Stimulated activated CD8-positive, alpha-beta memory T cell treated with anti-CD3 and anti-CD28 coated beads, Interleukin-7, amount 100 ng/mL, for 4 hours (primary cell): ENCODE results near the gene SLC6A1.
A peak's percentile ranks its signal among the peaks of the same experiment; 100 is the strongest.
"Not testable (repeated sequence)": the region's sequence is repeated elsewhere in the genome, so short reads cannot be mapped to it uniquely, and the experiment has no call there.

ENCODE experiments used
- DNase-seq, 2 donors: peaks; one replicate each; pipeline ENCODE4 v3.0.0-alpha.2; 2020; ENCODE audit warnings: low read depth in 2 of 2

Gene SLC6A1

DNA sequence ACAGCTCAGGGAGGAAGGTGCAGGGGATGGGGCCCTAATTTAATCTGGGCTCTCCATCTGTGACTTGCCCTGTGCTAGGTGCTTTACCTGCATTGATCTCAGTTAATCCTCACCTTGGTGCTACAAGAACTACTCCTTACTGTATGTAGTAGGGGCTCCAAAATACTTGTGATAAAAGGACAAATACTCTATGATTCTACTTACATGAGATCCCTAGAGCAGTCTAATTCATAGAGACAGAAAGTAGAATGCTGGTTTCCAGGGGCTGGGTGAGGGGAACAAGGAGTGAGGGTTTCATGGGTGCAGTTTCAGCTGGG, 67.2 kb downstream of the SLC6A1 start:
- no peak for DNase-seq

DNA sequence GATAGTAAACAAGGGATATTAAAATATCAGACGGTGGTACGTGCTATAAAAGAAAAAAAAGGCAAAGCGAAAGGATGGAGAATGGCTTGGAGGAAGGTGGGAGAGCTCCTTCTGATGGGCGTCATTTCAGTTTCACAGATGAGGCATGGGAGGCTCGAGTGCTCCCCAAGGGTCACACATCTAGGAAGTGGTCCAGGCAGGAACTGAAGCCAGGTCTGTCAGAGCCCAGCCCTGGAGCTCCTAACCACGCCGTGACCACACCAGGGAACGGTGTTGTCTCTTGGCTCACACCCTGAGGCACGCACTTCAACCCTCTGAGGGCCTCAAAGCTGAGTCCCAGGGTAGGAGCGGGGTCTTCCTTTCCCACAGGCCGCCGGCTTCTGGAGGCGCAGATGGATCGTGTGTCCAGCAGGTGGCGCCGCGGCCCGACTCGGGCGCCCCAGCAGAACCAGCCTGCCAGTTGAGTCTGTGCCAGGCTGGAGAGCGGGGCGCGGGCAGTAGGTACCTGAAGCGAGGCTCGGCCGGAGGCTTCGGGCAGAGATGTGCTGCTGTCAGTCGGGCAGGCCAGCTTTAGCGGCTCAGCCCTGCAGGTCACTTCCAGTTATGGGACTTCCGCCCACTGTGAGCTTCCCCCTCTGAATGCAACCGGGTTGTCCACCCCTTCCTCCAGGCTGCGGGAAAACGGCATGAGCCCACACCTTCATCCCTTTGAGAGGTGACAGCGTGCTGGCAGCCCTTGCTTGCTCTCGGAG, 68.1 kb downstream of the SLC6A1 start:
- peak in 1 of 2 donors; percentile 7 for DNase-seq

DNA sequence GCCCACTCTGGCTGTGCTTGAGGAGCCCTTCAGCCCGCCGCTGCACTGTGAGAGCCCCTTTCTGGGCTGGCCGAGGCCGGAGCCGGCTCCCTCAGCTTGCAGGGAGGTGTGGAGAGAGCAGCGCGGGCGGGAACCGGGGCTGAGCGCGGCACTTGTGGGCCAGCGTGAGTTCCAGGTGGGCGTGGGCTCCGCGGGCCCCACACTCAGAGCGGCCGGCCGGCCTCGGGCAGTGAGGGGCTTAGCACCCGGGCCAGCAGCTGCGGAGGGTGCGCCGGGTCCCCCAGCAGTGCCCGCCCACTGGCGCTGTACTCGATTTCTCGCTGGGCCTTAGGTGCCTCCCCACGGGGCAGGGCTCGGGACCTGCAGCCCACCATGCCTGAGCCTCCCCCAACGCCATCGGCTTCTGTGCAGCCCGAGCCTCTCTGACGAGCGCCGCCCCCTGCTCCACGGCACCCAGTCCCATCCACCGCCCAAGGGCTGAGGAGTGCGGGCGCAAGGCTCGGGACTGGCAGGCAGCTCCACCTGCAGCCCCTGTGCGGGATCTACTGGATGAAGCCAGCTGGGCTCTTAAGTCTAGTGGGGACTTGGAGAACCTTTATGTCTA, 68.8 kb downstream of the SLC6A1 start:
- not testable (repeated sequence) for DNase-seq

- no peak for DNase-seq
Measured at GRCh38 chr3:11062704-11063103, 70.2 kb downstream of the SLC6A1 start.

DNA sequence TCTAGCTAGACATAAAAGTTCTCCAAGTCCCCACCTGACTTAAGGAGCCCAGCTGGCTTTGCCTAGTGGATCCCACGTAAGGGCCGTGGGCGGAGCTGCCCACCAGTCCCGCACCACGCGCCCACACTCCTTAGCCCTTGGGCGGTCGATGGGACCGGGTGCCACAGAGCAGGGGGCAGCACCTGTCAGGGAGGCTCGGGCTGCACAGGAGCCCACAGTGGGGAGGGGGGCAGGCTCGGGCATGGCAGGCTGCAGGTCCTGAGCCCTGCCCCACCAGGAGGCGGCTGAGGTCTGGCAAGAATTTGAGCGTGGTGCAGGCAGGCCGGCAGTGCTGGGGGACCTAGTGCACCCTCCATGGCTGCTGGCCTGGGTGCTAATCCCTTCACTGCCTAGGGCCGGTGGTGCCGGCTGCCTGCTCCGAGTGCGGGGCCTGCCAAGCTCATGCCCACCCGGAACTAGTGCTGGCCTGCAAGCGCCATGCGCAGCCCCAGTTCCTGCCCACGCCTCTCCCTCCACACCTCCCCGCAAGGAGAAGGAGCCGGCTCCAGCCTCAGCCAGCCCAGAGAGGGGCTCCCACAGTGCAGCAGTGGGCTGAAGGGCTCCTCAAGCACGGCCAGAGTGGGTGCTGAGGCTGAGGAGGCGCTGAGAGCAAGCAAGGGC, 78.7 kb downstream of the SLC6A1 start:
- no peak for DNase-seq

DNA sequence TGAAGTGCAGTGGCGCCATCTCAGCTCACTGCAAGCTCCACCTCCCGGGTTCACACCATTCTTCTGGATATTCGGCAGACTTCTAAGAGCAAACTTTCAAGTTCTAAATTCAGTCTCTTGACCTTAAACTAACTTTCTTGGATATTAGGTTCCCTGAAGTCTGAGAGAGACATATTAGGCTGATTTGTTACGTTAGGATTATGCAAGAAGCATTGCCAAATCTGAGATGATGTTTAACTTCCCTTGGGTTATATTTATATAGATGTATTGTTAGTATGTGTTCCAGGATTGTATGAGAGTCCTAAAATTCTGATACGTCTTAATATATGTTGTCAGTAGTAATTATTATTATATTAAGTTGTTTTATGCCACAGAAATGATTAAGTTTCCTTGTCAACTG, 80.1 kb downstream of the SLC6A1 start:
- DNase-seq, result no peak

DNA sequence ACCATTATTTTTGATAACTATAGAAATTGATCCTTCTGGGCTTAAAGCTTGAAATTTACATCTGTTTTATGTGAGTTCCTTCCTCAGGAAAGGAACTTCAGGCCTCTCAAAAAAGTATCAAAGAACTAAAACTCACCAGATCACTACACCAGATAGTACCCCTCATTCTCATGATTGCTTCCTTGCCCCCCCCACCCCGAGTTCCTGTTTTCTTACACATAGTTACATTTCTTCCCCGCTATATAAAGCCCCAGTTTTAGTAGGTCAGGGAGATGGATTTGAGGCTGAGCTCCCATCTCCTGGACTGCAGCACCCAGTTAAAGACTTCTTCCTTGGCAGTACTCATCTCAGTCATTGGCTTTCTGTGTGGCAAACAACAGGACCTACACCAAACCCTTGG, 81.5 kb downstream of the SLC6A1 start:
- DNase-seq, result no peak

GRCh38 chr3:11074451-11074850, 81.9 kb downstream of the SLC6A1 start:
- no peak for DNase-seq

DNA sequence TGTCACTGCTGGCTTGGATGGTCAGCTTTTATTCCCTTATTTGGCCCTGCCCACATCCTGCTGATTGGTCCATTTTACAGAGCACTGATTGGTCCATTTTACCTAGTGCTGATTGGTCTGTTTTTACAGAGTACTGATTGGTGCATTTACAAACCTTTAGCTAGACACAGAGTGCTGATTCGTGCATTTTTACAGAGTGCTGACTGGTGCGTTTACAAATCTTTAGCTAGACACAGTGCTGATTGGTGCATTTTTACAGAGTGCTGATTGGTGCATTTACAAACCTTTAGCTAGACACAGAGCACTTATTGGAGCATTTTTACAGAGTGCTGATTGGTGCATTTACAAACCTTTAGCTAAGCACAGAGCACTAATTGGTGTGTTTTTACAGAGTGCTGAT, 82.6 kb downstream of the SLC6A1 start:
- not testable (repeated sequence) for DNase-seq

- DNase-seq, result no peak
Measured at GRCh38 chr3:11076711-11077110, 84.2 kb downstream of the SLC6A1 start.

- DNase-seq, result no peak
Measured at GRCh38 chr3:11077466-11077865, 84.9 kb downstream of the SLC6A1 start.

DNA sequence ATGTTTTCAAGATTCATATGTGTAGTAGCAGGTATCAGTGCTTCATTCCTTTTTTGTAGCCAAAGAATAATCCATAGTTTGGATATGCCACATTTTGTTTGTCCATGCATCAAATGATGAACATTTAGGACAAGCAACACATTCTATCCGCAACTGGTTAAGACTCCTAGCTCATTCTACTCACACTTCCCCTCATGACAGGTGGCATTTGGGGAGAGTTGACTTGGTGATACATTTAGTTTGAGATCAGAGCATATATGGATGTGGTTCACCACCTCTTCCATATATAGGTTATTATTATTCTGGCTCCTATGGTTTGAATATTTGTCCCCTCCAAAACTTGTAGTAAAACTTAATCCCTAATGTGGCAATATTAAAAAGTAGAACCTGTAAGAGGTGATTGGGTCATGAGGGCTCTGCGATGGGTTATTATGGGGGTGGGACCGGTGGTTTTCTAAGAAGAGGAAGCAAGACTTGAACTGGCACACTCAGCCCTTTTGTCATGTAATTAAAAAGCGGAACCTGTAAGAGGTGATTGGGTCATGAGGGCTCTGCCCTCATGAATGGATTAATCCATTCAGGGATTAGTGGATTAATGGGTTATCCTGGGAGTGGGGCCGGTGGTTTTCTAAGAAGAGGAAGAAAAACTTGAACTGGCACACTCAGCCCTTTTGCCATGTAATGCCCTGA, 86.4 kb downstream of the SLC6A1 start:
- DNase-seq, result no peak

DNA sequence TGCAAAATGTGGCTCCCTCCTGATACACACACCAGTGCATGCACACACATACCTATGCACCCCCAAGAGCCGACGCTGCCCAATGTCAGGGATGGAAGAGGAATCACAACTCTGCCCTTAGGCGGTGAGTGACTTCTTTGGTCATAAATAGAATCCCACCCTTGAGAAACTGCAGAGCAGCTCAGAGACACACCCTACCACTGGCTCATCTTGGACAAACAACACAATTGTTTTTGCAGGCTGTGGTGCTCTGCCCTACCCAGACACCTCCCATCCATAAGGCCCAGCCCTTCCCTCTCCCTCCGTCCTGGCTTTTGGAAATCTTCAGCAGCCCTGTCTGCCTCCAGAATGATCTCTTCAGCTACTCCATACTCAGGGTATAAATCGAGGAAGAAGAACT, 87.9 kb downstream of the SLC6A1 start:
- DNase-seq, result no peak

DNA sequence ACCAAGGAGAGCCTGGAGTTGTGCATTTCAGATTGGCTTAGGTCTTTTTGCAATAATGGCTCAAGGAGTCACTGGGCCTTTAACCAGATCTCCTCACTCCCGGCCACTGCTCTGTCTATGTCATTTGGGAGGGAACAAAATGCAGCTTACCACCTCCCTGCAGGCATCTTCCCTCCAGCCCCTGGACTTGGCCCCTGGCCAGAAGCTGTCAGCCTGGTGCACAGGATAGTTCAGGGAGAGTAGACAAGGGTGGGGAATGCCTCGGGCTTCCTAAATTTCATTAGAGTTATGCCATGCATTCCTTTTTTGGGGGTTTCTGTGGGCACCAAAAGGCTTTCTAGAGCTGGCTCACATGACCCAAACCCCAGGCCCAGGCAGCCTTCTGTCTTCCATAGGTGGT, 91.5 kb downstream of the SLC6A1 start:
- DNase-seq, result no peak

GRCh38 chr3:11084677-11085076, 92.1 kb downstream of the SLC6A1 start:
- no peak for DNase-seq

DNA sequence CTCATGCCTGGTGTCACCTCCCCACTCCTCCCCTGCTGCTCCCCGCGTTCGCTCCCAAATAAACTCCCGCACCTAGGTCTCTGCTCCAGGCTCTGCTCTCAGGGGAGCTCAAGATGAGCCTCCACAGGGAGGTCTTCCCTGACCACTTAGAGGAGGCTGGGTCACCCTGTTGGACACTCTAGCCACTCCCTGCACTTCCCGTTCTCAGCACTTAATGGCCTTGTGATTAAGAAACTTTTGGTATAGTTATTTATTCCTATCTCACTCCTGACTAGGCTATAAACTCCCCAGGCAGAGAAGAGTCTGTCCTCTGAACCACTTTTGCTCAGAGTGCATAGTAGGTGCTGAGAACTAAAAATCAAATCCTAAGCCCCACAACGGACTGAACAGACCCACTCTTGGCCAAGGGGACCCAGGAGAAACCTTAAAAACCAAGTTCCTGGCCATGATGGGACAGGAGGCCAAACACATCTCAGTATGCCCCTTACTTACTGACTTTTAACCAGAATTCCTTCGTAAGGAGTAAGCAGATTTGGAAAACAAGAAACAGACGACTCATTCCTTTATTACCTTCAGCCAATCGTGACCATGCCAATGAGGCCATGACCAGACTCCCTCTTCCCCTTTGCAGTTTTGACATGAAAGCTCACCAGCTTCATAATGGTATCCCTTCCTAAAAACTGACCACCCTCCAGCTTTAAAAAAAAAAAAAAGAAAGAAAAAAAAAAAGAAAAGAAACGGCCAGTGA, 92.7 kb downstream of the SLC6A1 start:
- no peak for DNase-seq

- no peak for DNase-seq
Measured at GRCh38 chr3:11086856-11087255, 94.3 kb downstream of the SLC6A1 start.

DNA sequence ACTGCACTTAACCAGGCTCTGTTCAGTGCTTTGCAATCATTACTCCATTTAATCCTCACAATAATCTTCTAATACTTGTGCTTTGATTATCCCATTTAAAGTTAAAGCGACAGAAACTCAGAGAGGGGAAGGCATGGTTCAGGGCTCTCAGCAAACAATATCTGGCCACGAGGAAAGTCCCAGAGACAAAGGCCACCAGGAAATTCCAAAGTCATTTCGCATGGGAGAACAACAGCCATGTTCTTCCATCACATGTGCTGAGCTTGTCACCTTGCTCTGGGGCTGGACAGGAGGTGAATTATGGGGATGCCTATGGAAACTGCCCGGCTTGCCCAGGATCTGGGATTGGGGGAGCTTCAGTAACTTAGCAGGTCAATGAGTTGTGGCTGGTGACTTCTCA, 95.5 kb downstream of the SLC6A1 start:
- no peak for DNase-seq

- no peak for DNase-seq
Measured at GRCh38 chr3:11088831-11089230, 96.3 kb downstream of the SLC6A1 start.
